AG09309 (cell line): ENCODE results near the gene MEOX1.

Source experiments
- DNase-seq: peaks from one replicate; pipeline ENCODE4 v3.0.0-alpha.2; 2010; ENCODE audit warnings: low read depth
- H3K4me3 ChIP-seq: 2 replicates; pipeline ENCODE4 v1.5.1; 2011; ENCODE audit warnings: mild to moderate bottlenecking, low read depth, low read length, moderate library complexity; ENCODE audit not compliant: control insufficient read depth
- CTCF ChIP-seq: IDR thresholded peaks from 2 replicates; pipeline ENCODE4 v1.5.1; 2011; ENCODE audit warnings: mild to moderate bottlenecking, low read depth, low read length, inconsistent platforms; ENCODE audit not compliant: insufficient read depth, control insufficient read depth; ENCODE audit errors: missing control alignments

The MEOX1 gene

DNA sequence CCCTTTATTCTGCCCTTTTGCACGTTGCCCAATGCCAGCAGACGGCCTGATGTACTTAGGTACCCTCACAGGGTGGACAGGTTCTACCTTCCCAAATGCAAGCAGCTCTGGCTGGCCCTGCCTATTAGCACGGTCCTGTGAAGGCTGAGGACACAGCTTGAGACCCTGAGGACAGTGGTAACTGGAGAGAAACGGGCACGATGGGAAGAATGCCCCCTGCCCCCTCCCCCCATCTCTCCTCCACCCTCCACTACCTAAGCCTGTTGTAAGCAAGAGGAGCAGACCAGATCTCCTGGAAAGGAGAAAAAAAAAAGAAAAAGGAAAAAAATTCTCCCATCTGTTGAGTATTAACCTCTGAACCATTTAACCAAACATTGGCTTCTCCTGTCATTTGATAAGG, 34.1 kb downstream of the MEOX1 start:
- TF ChIP-seq CTCF, result no peak
- no peak for DNase-seq

DNA sequence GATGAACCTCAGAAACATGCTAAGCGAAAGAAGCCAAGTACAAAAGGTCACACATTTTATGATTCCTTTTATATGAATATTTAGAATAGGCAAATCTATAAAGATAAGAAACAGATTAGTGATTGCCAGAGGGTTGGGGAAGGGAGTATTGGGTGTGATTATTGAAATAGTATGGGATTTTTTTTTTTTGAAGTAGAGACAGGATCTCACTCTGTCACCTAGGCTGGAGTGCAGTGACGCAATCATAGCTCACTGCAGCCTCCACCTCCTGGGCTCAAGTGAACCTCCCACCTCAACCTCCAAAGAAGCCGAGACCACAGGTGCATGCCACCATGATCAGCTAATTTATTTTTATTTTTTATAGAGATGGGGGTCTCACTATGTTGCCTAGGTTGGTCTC, 35.7 kb downstream of the MEOX1 start:
- no peak for DNase-seq

More for the DNA sequence above, 34.1 kb downstream of the MEOX1 start:
- no peak overlapping the region for H3K4me3 ChIP-seq

GRCh38 chr17:43625606-43626005, 36.1 kb downstream of the MEOX1 start:
- TF ChIP-seq CTCF, result no peak
- no peak for DNase-seq
- H3K4me3 ChIP-seq, result no peak overlapping the region

More for the DNA sequence above, 35.7 kb downstream of the MEOX1 start:
- TF ChIP-seq CTCF, result no peak
- H3K4me3 ChIP-seq, result no peak overlapping the region

GRCh38 chr17:43620581-43620980, 41.1 kb downstream of the MEOX1 start:
- no peak overlapping the region for H3K4me3 ChIP-seq
- DNase-seq, result no peak
- no peak for TF ChIP-seq CTCF

DNA sequence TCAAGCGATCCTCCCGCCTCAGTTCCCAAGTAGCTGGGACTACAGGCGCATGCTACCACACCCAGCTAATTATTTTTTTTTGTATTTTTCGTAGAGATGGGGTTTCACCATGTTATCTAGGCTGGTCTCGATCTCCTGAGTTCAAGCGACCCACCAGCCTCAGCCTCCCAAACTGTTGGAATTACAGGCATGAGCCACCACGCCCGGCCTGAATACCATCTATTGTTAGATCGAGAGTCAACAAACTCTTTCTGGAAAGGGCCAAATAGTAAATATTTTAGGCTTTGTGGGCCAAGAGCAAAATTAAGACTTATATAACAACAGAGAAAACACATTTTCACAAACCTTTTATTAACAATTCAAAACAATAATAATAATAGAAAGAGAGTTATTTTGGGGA, 41.6 kb downstream of the MEOX1 start:
- DNase-seq, result no peak
- no peak overlapping the region for H3K4me3 ChIP-seq
- TF ChIP-seq CTCF, result no peak

DNA sequence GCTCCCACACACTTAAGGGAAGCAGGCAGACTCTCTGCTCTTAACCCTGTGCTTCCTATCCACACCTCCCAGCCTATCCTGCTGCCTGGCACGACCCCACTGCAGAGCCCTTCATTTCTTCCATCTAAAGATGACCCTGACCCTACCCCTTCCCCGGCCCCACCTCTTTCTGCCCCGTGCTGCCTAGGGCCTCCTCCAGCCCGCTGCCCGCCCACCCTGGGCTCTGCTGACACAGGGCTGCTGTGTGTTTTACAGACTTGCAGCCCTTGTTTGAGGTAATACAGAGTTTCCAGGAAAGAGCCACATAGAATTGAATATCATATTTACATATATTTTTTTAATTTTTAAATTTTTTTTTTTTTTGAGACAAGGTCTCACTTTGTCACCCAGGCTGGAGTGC, 42.0 kb downstream of the MEOX1 start:
- DNase-seq, result no peak
- TF ChIP-seq CTCF, result no peak

GRCh38 chr17:43618276-43618675, 43.4 kb downstream of the MEOX1 start:
- no peak overlapping the region for H3K4me3 ChIP-seq
- DNase-seq, result no peak
- no peak for TF ChIP-seq CTCF

More for the DNA sequence above, 42.0 kb downstream of the MEOX1 start:
- no peak overlapping the region for H3K4me3 ChIP-seq
